K562 (cell line): Measurements from ENCODE around the gene UBQLN3. TPM values are rescaled to one million over a fixed set of nuclear protein-coding genes. Genes with fewer than 3 reads are reported as not detected.

Experiments
- BRCA1 ChIP-seq, 2 experiments: fragments of 450-650 bp in 1 of 2; sonication (generic) in 1 of 2; formaldehyde crosslinking in 1 of 2; IDR thresholded peaks; 2 replicates each; pipeline versions ENCODE4 v1.5.0 to v1.6.1; 2017 to 2020; ENCODE audit warnings: mild to moderate bottlenecking in 1 of 2, missing genetic modification reagents in 1 of 2
- CC2D1A ChIP-seq: fragments of 450-650 bp; IDR thresholded peaks from 2 replicates; pipeline ENCODE4 v1.6.1; 2017; ENCODE audit warnings: mild to moderate bottlenecking
- CREB5 ChIP-seq: fragments of 250-450 bp; sonication (Bioruptor Pico); IDR thresholded peaks from 2 replicates; pipeline ENCODE4 v1.5.0; 2020; ENCODE audit warnings: mild to moderate bottlenecking
- FOXK1 ChIP-seq: sonication (generic); formaldehyde crosslinking; IDR thresholded peaks from 2 replicates; pipeline ENCODE4 v1.8.0; 2022; ENCODE audit warnings: missing genetic modification reagents, mild to moderate bottlenecking, borderline replicate concordance
- ILK ChIP-seq: fragments of 450-650 bp; IDR thresholded peaks from 2 replicates; pipeline ENCODE4 v1.6.1; 2016; ENCODE audit warnings: missing genetic modification characterization, low read depth, mild to moderate bottlenecking, missing compliant biosample characterization, moderate library complexity, borderline replicate concordance
- LEF1 ChIP-seq: fragments of 450-650 bp; IDR thresholded peaks from 2 replicates; pipeline ENCODE4 v1.6.1; 2016; ENCODE audit warnings: mild to moderate bottlenecking
- MAFF ChIP-seq: IDR thresholded peaks from 2 replicates; pipeline ENCODE4 v1.6.1; 2012; ENCODE audit warnings: low read length, improper control_type of control experiment
- MCM3 ChIP-seq: fragments of 450-650 bp; IDR thresholded peaks from 2 replicates; pipeline ENCODE4 v1.6.1; 2016
- PRDM10 ChIP-seq: fragments of 450-650 bp; IDR thresholded peaks from 2 replicates; pipeline ENCODE4 v1.6.1; 2018; ENCODE audit not compliant: partially characterized antibody
- RBBP5 ChIP-seq: fragments of 200-600 bp; sonication (generic); IDR thresholded peaks from 2 replicates; pipeline ENCODE4 v1.6.1; 2012; ENCODE audit warnings: borderline replicate concordance, mild to moderate bottlenecking, low read length, control low read depth, inconsistent platforms; ENCODE audit not compliant: insufficient read depth, poor library complexity, severe bottlenecking
- SMARCE1 ChIP-seq: fragments of 450-650 bp; IDR thresholded peaks from 2 replicates; pipeline ENCODE4 v1.7.1; 2016; ENCODE audit warnings: mild to moderate bottlenecking
- SRSF1 ChIP-seq: fragments of 200-400 bp; formaldehyde crosslinking; IDR thresholded peaks from 2 replicates; pipeline ENCODE4 v1.6.1; 2017; ENCODE audit warnings: mild to moderate bottlenecking, low read depth, low read length, moderate library complexity
- TAL1 ChIP-seq: fragments of 450-650 bp; IDR thresholded peaks from 2 replicates; pipeline ENCODE4 v1.6.1; 2016; ENCODE audit warnings: mild to moderate bottlenecking
- TCF7L2 ChIP-seq: fragments of 150-350 bp; IDR thresholded peaks from 2 replicates; pipeline ENCODE4 v1.6.1; 2016; ENCODE audit warnings: low read depth, mild to moderate bottlenecking, low read length, moderate library complexity
- ZEB2 ChIP-seq: fragments of 450-650 bp; IDR thresholded peaks from 2 replicates; pipeline ENCODE4 v1.6.1; 2016
- ZNF224 ChIP-seq: sonication (generic); formaldehyde crosslinking; IDR thresholded peaks from 2 replicates; pipeline ENCODE4 v1.8.0; 2022; ENCODE audit warnings: mild to moderate bottlenecking, missing genetic modification reagents
- ZNF431 ChIP-seq: sonication (generic); formaldehyde crosslinking; IDR thresholded peaks from 2 replicates; pipeline ENCODE4 v1.8.0; 2022; ENCODE audit warnings: mild to moderate bottlenecking, missing genetic modification reagents
- ZNF707 ChIP-seq: fragments of 250-450 bp; sonication (Bioruptor Pico); conservative IDR thresholded peaks from 2 replicates; pipeline ENCODE4 v1.8.0; 2022; ENCODE audit warnings: inconsistent platforms, mild to moderate bottlenecking, moderate library complexity
- polyA plus RNA-seq, 8 experiments: library from polyadenylated mRNA; depleted of rRNA in 4 of 8; stranded (reverse) in 5 of 8; unstranded in 3 of 8; fragments of >200 nt; fragmentation: Nextera tagmentation in 2 of 8; fragmentation: Illumina TruSeq in 1 of 8; extraction: Ambion mirVana in 2 of 8; extraction: Trizol in 1 of 8; gene quantifications; 2 replicates each; pipeline versions ENCODE4 v1.2.1 to v1.2.3, GENCODE V29; 2011 to 2014; ENCODE audit warnings: inconsistent platforms in 1 of 8, missing spikeins in 1 of 8
- total RNA-seq, 7 experiments: library from RNA; depleted of rRNA in 6 of 7; stranded (reverse); fragments of >200 nt in 6 of 7; fragmentation: Illumina TruSeq in 2 of 7; extraction: Trizol in 2 of 7; gene quantifications; 2 replicates each; pipeline versions ENCODE4 v1.2.1 to v1.2.3, GENCODE V29; 2011 to 2021; ENCODE audit warnings: low replicate concordance in 1 of 7
- TF ChIP-seq, protein P1 (sequence below), 2 experiments: fragments of 450-650 bp; conservative IDR thresholded peaks; 2 replicates each; pipeline ENCODE4 v1.6.1; 2017; ENCODE audit warnings: mild to moderate bottlenecking in 2 of 2, moderate library complexity in 2 of 2
- TF ChIP-seq, protein P2 (sequence below): fragments of 450-650 bp; IDR thresholded peaks from 2 replicates; pipeline ENCODE4 v1.6.1; 2016; ENCODE audit warnings: mild to moderate bottlenecking

Gene UBQLN3
- total and polyA plus RNA-seq, 9 of the 15 experiments (the other 6 are each of a cell fraction or from before 2014, with no cell fraction given), result 0.01 to 0.27 TPM; not detected in 7

DNA sequence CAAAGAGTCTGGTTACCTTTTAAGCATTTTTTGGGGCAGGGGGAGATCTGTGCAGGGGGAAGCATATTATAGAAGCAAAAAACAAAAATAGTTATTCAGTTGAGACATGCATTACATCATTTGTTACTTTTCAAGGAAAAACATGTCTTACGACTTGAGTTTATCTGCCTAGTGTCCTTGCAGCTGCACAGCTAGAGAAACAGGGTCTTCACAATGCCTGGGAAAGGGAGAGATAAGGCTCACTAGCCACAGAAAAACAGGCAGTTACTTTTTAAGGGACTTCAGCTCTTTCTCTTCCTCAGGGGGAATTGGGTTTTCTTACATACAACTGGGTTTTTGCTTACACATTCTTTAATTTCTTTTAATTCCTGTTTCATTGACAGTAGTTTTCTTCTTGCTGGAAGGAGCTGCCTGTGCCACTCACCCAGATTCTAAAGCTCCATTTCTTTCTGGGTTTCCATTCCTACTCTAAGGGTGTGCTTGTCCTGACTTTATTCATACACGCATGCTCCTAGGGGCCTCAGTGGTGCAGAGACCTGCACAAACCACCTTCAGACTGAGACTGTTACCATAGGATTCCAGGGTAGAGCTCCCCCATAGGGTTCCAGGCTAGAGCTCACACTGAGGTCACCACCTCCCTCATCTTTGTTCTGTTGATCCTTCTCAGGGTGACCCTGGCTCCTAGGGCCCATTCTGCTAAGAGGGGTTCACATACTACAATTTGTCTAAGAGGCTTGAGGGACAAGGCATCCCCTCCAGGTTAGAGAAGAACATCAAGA is 21.5 kb upstream of the UBQLN3 start (continued):
- TF ChIP-seq, protein P1, sequence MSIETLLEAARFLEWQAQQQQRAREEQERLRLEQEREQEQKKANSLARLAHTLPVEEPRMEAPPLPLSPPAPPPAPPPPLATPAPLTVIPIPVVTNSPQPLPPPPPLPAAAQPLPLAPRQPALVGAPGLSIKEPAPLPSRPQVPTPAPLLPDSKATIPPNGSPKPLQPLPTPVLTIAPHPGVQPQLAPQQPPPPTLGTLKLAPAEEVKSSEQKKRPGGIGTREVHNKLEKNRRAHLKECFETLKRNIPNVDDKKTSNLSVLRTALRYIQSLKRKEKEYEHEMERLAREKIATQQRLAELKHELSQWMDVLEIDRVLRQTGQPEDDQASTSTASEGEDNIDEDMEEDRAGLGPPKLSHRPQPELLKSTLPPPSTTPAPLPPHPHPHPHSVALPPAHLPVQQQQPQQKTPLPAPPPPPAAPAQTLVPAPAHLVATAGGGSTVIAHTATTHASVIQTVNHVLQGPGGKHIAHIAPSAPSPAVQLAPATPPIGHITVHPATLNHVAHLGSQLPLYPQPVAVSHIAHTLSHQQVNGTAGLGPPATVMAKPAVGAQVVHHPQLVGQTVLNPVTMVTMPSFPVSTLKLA (conservative IDR thresholded peaks at IDR 0.05), result peak in 1 of 2 experiments; percentile 40; a peak in 1 of 4 replicates
- TF ChIP-seq BRCA1 (IDR thresholded peaks at IDR 0.05) (no peak), BRCA1 (CRISPR knock-in tag; IDR thresholded peaks at IDR 0.05) (no peak), MAFF (no peak), FOXK1 (CRISPR knock-in tag) (no peak), ZNF224 (CRISPR knock-in tag) (no peak), ZEB2 (no peak), CREB5 (CRISPR knock-in tag) (no peak), ILK (tag) (no peak), TCF7L2 (no peak), TAL1 (peak; percentile 76), ZNF707 (CRISPR knock-in tag) (no peak), PRDM10 (no peak), LEF1 (peak; percentile 68), SRSF1 (no peak), MCM3 (no peak), CC2D1A (no peak), RBBP5 (peak; percentile 25), ZNF431 (CRISPR knock-in tag) (no peak), SMARCE1 (peak; percentile 63)
- TF ChIP-seq, protein P2, sequence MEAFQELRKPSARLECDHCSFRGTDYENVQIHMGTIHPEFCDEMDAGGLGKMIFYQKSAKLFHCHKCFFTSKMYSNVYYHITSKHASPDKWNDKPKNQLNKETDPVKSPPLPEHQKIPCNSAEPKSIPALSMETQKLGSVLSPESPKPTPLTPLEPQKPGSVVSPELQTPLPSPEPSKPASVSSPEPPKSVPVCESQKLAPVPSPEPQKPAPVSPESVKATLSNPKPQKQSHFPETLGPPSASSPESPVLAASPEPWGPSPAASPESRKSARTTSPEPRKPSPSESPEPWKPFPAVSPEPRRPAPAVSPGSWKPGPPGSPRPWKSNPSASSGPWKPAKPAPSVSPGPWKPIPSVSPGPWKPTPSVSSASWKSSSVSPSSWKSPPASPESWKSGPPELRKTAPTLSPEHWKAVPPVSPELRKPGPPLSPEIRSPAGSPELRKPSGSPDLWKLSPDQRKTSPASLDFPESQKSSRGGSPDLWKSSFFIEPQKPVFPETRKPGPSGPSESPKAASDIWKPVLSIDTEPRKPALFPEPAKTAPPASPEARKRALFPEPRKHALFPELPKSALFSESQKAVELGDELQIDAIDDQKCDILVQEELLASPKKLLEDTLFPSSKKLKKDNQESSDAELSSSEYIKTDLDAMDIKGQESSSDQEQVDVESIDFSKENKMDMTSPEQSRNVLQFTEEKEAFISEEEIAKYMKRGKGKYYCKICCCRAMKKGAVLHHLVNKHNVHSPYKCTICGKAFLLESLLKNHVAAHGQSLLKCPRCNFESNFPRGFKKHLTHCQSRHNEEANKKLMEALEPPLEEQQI, result no peak
